Epidermal melanocyte (primary cell): ENCODE measurements around the gene KCNJ18.
"Not testable (repeated sequence)": the region's sequence is repeated elsewhere in the genome, so short reads cannot be mapped to it uniquely, and the experiment has no call there.

Experiments used
- DNase-seq: peaks from one replicate; pipeline ENCODE4 v3.0.0; 2011; ENCODE audit warnings: low spot score; ENCODE audit not compliant: insufficient read length

KCNJ18 gene

DNA sequence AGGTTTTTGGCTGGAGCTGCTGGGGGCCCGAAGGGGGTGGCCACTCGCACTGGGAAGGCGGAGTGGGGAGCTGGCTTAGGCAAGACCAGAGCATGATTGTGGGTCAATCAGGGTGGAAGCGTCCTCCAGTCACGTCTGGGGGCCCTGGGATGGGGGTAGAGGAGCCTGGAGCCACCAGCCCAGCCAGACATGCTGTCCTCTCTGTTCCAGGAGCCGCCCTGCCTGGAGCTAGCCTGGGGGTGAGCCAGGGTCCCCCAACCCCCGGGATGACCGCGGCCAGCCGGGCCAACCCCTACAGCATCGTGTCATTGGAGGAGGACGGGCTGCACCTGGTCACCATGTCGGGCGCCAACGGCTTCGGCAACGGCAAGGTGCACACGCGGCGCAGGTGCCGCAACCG, 10.2 kb downstream of the KCNJ18 start:
- DNase-seq: not testable (repeated sequence)

DNA sequence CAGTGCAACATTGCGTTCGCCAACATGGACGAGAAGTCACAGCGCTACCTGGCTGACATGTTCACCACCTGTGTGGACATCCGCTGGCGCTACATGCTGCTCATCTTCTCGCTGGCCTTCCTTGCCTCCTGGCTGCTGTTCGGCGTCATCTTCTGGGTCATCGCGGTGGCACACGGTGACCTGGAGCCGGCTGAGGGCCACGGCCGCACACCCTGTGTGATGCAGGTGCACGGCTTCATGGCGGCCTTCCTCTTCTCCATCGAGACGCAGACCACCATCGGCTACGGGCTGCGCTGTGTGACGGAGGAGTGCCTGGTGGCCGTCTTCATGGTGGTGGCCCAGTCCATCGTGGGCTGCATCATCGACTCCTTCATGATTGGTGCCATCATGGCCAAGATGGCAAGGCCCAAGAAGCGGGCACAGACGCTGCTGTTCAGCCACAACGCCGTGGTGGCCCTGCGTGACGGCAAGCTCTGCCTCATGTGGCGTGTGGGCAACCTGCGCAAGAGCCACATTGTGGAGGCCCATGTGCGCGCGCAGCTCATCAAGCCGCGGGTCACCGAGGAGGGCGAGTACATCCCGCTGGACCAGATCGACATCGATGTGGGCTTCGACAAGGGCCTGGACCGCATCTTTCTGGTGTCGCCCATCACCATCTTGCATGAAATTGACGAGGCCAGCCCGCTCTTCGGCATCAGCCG, 10.8 kb downstream of the KCNJ18 start:
- not testable (repeated sequence) for DNase-seq

DNA sequence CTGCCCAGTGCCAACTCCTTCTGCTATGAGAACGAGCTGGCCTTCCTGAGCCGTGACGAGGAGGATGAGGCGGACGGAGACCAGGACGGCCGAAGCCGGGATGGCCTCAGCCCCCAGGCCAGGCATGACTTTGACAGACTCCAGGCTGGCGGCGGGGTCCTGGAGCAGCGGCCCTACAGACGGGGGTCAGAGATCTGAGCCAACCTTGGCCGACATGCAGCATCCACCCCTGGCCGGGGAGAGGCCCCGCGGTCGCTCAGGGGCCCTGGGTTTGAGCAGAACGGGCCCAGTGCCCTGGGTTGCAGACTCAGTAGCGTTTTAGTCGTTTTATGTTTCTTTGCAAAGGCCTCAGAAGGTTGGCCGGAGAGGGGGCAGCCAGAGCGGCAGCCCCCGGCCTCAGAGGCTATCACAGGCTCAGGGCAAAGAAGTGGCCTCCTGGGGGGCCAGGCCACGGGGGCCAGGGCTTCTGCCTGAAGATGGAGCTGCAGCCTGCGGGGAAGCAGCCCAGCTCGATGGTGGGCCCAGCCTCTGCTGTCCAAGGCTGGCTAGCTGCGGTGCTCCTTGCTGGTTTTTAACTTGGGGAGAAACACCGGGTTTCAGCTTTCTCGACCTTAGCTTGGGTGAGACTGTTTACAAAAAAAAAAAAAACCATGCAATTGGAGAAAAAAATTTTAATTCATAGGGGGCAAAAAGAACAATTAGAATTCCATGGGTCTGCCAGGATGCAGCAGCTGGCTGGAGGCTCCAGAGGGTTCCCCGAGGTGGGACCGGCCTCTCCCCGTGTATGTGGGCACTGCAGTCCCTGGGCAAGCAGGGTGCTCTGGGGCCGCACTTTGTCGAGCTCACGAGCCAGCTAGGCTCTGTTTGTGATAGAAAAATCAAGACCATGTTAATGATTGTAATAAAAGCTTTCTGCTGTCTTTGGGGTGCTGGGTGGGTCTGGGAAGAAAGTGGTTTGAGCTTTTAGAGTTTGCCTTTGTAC, 11.9 kb downstream of the KCNJ18 start:
- DNase-seq: not testable (repeated sequence)

DNA sequence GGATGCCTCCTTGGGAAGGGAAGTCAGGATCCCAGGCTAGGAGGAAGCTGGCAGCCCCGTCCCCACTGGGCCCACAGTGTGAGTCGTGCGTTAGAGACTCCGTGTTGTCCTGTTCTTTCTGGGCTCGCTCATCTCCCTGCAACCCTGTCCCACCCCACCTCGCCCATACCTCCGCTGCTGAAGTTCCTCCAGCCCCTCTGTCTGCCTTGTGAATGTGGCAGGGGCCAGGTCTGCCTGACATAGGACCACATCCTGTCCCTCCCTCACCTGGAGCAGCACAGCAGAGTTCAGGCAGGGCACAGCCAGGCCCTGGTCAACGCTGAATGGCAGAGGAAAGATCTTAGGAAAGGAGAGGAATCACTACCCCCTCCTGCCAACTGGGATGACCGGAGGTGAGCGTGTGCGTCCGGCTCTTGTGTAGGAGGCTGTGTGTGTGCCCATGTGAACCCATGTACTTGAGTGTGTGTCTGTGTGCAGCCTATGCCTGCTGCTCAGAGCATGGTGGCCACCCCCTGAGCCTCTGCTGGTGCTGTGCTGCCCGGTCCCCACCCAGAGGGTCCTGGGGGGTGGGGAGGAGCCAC, 12.8 kb downstream of the KCNJ18 start:
- no peak for DNase-seq

DNA sequence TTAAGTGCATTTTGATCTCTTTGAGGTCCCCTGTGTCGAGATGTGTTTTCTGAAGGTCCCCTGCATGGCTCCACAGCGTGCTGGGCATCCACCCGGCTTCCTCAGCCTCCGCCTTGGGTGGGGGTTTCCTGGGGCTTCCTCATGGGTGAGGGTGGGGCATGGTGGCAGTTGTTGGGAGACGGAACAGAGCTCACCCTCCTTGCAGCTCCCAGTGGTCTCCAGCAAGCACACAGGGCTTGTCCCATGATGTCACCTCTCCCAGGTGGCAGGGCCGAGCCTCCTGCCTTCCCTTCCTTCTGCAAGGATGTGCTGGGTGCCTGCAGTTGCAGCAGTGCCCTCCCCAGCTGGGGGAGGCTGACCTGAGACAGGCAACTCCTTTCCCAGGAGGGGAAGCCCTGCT, 13.4 kb downstream of the KCNJ18 start:
- not testable (repeated sequence) for DNase-seq

DNA sequence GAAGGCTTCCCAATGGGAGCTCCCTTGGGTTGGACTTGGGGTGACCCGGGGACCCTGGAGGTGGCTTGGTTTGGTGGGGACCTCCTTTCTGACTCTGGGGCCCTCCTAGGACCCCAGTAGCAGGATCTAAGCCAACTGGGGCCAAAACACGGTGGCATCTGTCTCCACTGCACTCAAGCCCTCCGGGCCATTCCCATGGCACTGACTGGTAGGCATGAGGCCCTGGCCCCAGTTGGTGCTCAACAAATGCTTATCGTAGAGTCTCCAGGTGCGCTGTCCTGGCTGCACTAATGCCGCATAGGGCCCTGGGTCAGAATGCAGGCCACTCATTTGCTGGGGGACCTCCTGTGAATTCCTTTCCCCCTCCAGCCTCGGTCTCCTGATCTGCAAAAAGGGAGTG, 14.2 kb downstream of the KCNJ18 start:
- not testable (repeated sequence) for DNase-seq

DNA sequence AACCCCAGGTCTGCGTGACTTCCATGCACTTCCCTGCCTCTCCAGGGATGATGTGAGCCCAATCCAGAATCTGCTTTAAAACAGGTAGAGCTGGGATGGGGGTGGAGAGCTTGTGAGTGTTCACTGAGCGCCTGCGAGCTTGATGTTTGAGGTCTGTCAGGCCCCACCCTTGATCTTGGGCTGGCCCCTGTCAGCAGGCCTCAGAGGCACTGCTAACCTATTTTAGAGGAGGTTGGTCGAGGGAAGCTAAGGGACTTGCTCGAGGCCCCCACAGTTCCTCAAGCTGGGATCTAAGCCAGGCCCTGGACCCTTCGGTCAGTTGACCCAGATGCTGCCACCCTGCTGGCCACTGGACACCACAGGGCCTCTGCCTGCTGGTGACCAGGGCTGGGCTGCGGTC, 14.8 kb downstream of the KCNJ18 start:
- DNase-seq: not testable (repeated sequence)

DNA sequence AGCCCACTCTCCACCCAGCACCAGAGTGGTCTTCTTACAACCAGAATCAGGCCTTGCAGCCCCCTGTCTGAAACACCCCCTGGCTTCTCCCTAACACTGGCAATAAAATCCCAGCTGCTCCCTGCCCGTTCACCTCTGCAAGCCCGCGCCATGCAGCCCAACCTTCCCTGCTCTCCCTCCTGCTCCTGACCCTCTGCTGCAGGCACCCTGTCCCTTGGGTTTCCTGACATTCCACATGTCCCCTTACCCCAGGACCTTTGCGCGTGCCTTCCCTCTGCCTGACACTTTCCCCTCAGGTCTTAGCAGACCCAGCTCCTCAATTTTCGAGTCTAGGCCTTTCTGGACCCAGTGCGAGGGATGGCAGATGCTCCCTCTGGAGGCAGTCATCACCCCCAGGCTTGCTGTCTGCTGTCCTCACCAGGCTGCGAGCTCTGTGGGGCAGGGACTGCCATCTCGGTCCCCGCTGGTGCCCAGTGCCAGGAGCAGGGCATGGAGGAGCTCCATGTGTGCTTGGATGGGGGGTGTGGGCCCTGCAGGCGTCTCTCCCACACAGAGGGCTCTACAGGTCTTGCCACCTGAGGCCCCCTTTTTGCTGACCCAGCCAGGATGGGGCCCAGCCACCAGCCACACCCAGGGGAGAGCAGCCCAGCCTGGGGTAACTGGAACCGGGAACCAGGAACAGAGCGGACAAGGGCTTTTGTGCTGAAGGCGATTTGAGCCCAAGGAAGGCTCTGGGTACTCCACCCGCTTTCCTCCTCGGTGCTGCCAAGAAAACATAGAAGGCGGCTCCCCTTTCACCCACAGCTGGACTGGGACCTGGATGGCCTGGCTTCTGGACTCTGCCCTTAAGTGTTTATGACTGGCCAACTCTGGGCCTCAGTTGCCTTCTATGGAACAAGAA, 15.6 kb downstream of the KCNJ18 start:
- not testable (repeated sequence) for DNase-seq

DNA sequence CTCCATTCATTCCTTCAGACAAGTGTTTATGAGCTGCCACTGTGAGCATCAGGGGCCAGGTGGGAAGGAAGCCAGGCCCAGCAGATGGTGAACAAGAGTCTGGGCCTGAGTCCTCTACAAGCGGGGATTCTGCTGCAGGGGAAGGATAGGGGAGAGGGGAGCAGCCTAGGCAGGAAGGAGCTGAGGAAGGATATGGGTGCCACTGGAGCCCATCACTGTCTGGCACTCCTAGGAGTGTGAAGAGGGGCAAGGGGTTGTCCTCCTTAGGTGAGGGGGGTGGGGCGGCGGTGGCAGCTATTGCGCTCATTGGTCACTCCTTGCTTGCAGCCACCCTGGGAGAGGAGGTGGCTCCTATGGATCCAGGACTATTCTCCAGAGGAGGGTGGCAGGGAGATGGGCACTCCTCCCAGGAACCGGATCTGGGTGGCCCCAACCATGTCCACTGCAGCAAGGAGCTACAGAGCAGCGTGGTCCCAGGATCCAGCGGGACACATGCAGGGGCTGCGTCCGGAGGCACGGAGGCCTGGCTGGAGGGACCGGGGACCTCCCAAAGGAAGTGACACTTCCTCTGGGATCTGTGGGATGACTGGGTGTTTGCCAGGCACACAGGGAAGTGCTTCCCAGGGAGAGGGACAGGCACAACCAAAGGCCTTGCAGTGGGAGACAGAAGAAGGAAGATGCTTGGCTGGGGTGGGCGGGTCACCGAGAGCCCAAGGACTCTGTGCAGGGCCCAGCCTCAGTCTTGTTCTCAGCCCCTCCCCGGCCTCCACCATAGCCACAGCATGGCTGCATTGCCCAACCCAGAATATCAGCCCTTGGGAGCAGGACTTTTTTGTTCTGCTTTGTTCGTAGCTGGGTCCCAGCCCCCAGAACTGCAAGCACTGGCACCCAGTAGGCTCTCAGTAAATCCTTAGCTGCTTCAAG, 16.6 kb downstream of the KCNJ18 start:
- DNase-seq: not testable (repeated sequence)

DNA sequence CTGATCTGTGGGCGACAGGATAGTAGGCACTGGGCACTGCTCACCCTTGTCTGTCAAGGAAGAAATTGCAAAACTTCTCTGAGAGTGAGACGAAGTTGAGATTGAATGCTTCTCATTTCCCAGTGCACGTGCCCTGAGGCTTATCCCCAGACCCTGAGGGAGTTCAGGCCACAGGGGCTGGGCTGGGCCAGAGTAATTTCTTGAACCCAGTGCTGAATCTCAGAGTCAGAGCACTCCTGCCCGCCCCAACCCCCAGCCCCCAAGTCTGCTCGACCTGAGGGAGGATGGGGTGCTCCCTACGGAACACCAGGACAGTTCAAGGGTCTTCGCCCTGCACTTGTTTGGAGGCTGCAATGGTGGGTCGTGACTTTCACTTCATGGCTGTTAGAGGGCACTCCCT, 17.7 kb downstream of the KCNJ18 start:
- not testable (repeated sequence) for DNase-seq

DNA sequence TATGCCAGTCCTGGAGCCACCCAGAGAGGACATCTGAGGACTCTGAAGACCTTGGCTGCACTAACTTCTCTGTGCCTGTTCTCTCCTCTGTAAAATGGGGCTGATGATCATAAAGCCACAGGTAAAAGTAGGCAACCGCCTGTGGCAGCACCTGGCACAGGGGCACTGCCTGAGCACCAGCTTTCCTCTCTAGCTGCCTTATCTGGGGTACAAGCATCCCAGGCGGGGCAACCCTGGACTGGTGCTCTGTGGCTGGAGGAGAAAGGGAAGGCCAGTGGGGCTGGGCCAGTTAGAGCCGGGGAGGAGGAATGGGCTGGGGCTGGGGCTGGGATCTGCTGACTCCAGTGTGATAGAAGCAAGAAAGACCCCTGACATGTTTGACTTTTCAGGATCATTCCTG, 18.2 kb downstream of the KCNJ18 start:
- not testable (repeated sequence) for DNase-seq

DNA sequence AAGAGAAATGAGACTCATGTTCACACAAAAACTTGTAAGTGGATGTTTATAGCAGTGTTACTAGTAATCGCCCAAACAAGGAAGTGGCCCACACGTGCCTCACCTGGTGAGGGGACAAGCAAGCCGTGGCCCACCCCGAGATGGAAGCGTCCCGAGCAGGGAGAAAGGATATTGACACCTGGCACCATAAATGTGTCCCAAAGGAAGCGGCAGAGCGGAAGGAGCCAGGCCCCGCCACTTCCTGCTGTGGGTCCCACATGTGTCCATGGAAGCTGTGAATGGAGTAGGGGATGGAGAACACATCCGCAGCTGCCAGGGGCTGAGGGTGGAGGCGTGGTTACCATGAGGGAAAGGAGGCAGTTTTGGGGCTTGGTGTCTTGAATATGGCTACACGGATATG, 18.9 kb downstream of the KCNJ18 start:
- DNase-seq: no peak

DNA sequence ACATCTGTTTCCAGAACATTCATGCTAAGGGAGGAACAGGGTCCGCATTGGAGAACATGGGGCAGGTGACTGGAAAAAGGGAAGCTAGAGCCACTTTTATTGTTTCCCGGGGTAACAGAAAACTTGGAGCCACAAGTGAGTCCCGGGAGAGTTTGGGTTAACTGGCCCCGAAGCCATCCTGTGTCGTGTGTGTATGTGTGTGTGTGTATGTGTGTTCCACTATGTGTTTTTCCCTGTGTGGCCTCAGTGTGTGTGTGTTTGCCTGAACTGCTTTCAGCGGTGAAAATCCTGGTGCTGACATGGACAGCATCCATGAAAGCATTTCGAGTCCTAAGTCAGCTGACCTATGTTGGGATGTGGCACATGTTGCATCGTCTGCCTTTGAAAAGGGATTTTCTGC, 20.7 kb downstream of the KCNJ18 start:
- not testable (repeated sequence) for DNase-seq

DNA sequence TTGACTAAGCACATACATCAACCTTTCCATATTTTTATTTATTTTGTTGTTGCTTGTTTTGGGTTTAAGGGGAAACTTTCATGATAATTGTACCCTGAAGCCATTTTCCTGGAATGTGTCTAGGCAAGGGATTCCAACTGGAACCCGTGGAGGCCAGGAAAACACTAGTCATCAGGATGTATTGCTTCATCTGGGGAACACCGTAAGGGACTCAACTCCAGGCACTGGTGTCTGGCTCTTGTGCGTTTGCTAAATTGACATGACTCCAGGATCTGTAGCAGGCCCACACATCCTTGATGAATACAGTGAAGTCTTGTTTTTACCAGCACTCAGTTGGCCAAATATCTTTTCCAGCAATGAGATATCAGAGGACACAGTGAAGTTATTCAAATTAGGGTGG, 21.3 kb downstream of the KCNJ18 start:
- not testable (repeated sequence) for DNase-seq

DNA sequence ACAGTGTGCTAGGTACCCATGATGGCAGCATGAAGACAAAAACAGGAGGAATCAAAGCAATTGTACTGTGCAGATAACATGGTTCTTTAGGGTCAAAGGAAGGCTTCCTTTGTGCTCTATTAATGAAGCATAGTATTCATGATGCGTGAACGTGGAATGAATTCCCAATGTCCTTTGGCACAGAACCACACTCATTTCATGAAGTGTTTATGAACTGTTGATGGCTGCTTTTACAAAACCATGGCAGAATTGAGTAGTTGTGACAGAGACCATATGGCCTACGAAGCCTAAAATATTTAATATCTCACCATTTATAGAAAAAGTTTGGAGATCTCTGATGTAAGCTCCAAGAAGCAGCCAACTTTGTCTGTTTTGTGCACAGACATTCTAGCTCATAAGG, 22.4 kb downstream of the KCNJ18 start:
- not testable (repeated sequence) for DNase-seq

DNA sequence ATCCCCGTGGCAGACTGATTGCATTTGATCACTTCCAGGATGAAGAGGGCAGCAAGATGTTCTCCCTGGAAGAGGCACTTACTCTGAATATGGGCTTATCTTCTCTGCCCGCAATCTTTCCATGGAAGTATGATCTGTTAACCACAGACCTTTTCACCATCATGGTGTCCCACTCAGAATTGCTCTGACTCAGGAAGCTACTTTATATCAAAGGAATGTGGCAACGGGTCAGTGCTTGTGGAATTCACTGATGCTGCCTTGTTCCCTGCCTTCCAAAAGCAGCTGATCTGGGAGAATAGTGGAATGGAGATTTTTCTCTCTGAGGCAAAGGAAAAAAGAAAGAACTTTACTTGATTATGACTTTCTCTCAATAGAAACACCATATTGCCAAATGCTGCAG, 23.6 kb downstream of the KCNJ18 start:
- not testable (repeated sequence) for DNase-seq

DNA sequence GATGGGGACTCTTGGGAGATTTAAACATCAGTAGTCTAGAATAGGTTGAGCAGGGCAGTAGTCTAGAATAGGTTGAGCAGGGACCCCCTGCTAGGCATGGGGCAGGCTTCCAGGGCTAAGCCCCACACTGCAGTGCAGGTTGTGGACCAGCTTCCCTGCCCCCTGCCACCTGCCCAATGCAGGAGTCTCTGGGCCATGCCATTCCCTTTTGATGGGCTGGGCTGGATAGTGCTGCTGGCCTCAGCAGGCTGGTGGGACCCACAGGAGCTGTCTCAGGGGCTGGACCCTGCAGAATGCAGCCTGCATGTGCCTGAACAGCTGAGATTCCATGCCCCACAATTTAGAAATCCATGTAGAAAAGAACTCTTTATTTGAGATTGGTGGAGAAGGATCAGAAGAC, 26.6 kb downstream of the KCNJ18 start:
- DNase-seq: not testable (repeated sequence)

DNA sequence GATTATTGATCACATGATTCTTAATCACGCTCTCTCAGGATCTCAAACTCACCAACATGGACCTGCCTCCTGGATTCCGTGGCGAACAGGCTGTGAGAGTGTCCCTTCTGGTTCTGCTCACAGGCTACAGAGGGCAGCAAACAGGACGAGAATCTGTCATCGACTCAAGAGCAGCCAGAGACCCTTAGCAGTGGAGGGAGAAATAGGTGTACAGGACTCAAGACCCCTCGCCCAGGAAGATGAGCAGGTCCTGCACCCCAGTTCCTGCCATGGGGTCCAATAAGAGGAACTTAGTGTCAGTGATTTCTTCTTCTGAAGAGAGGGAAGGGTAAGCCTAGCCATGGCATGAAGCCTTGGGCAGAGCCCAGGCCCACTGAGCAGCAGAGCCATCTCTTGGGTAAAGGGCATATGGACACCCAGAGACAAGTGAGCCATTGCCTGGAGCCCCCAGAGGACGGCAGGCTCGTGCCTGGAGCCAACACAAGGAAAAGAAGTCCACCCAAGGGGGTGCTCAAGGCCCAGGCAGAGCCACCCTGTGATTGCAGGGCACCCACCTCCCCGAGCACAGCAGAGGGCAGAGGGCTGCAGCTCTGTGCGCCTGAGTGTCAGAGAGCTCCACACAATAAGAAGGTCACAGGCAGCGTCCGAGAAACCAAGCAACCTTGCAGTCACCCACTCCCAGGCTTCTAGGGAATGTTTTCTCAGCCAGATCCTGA, 27.3 kb downstream of the KCNJ18 start:
- not testable (repeated sequence) for DNase-seq

DNA sequence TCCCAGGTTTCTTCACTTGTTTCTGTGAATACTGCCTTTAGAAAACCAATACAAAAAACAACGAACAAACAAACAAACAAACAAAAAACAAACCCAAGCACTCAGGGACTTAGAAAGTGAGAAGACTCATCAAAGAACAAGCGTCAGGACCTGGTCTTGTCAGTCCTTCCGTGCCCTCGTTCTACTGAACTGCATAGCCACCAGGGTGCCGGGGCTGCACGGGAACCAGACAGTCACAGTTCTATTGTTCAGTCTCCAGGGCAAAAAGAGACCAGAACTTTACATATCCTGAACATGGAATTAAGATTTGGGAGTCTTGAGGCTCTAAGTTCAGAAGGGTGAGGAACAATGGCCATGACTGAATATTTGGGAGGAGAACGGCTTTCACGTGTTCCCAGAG, 28.2 kb downstream of the KCNJ18 start:
- not testable (repeated sequence) for DNase-seq
